Esophagus squamous epithelium (tissue), 4 donors: Measurements from ENCODE around the gene PHACTR3.

Experiments used
- CTCF ChIP-seq, 6 experiments: fragments of 450-650 bp in 4 of 6; fragments of 200-600 bp in 2 of 6; sonication (generic) in 2 of 6; IDR thresholded peaks; one replicate each; pipeline ENCODE4 v1.5.1; 2016 to 2019; ENCODE audit warnings: antibody characterized with exemption in 6 of 6, mild to moderate bottlenecking in 4 of 6, moderate library complexity in 4 of 6
- POLR2A ChIP-seq, 4 donors: fragments of 450-650 bp; IDR thresholded peaks; one replicate each; pipeline ENCODE4 v1.6.1; 2017; ENCODE audit warnings: antibody characterized with exemption in 4 of 4, mild to moderate bottlenecking in 4 of 4, moderate library complexity in 3 of 4

- no peak for TF ChIP-seq CTCF (IDR thresholded peaks at IDR 0.05)
- TF ChIP-seq POLR2A (IDR thresholded peaks at IDR 0.05): no peak
These were observed 57.8 kb downstream of the PHACTR3 start for GRCh38 chr20:59662161-59662560.
